Parathyroid adenoma (tissue), 2 donors: ENCODE results near the gene LRRC37A3.
"Not testable (repeated sequence)": the region's sequence is repeated elsewhere in the genome, so short reads cannot be mapped to it uniquely, and the experiment has no call there.

Source experiments
- H2AFZ ChIP-seq: fragments of 300-600 bp; sonication (generic); one replicate; pipeline ENCODE4 v1.7.0; 2017; ENCODE audit warnings: antibody characterized with exemption, mild to moderate bottlenecking
- H3K27ac ChIP-seq: fragments of 300-600 bp; sonication (generic); one replicate; pipeline ENCODE4 v1.7.0; 2017
- H3K27me3 ChIP-seq: fragments of 300-600 bp; sonication (generic); one replicate; pipeline ENCODE4 v1.7.0; 2017; ENCODE audit warnings: low read length; ENCODE audit not compliant: control insufficient read depth, insufficient read depth
- H3K36me3 ChIP-seq: fragments of 300-600 bp; sonication (generic); one replicate; pipeline ENCODE4 v1.7.0; 2017; ENCODE audit warnings: low read length; ENCODE audit not compliant: control insufficient read depth, insufficient read depth
- H3K4me1 ChIP-seq: fragments of 300-600 bp; sonication (generic); one replicate; pipeline ENCODE4 v1.7.0; 2017; ENCODE audit warnings: control low read depth
- H3K4me2 ChIP-seq: fragments of 300-600 bp; sonication (generic); one replicate; pipeline ENCODE4 v1.7.0; 2017; ENCODE audit warnings: low read length
- H3K4me3 ChIP-seq: fragments of 300-600 bp; sonication (generic); one replicate; pipeline ENCODE4 v1.7.0; 2017; ENCODE audit warnings: low read depth, low read length
- H3K79me2 ChIP-seq: fragments of 300-600 bp; sonication (generic); one replicate; pipeline ENCODE4 v1.7.0; 2017; ENCODE audit warnings: control low read depth
- H3K9ac ChIP-seq: fragments of 300-600 bp; sonication (generic); one replicate; pipeline ENCODE4 v1.7.0; 2017; ENCODE audit warnings: mild to moderate bottlenecking
- H3K9me3 ChIP-seq: fragments of 300-600 bp; sonication (generic); one replicate; pipeline ENCODE4 v1.7.0; 2017; ENCODE audit warnings: low read length; ENCODE audit not compliant: control insufficient read depth
- CTCF ChIP-seq: fragments of 300-600 bp; sonication (generic); IDR thresholded peaks from one replicate; pipeline ENCODE4 v1.7.0; 2017; ENCODE audit warnings: antibody characterized with exemption, mild to moderate bottlenecking
- donor health status: primary hyperparathyroidism.

The LRRC37A3 gene

GRCh38 chr17:64874210-64874609 lies 45.1 kb downstream of the LRRC37A3 start:
- H2AFZ ChIP-seq, H3K36me3 ChIP-seq, H3K4me2 ChIP-seq, H3K27me3 ChIP-seq, H3K9me3 ChIP-seq, H3K9ac ChIP-seq, H3K27ac ChIP-seq, H3K4me3 ChIP-seq, H3K4me1 ChIP-seq, H3K79me2 ChIP-seq: not testable (repeated sequence)

- H3K36me3 ChIP-seq, H3K27me3 ChIP-seq, H3K27ac ChIP-seq, H3K4me2 ChIP-seq, H3K9ac ChIP-seq, H3K9me3 ChIP-seq, H3K4me1 ChIP-seq, H3K4me3 ChIP-seq, H3K79me2 ChIP-seq: not testable (repeated sequence)
- peak; percentile 43 for TF ChIP-seq CTCF
- H2AFZ ChIP-seq, result peak overlapping the region; percentile 10
These were observed 71.5 kb downstream of the LRRC37A3 start for GRCh38 chr17:64847504-64848466.

- H3K79me2 ChIP-seq, H3K4me3 ChIP-seq, H3K9me3 ChIP-seq, H3K4me1 ChIP-seq, H3K9ac ChIP-seq, H3K27ac ChIP-seq, H3K27me3 ChIP-seq, H3K36me3 ChIP-seq, H2AFZ ChIP-seq, H3K4me2 ChIP-seq: not testable (repeated sequence)
These were observed 72.4 kb downstream of the LRRC37A3 start for GRCh38 chr17:64846892-64847291.

- not testable (repeated sequence) for H2AFZ ChIP-seq, H3K9me3 ChIP-seq, H3K4me1 ChIP-seq, H3K4me2 ChIP-seq, H3K79me2 ChIP-seq, H3K9ac ChIP-seq, H3K27ac ChIP-seq, H3K4me3 ChIP-seq, H3K36me3 ChIP-seq, H3K27me3 ChIP-seq
These were observed 75.4 kb downstream of the LRRC37A3 start for GRCh38 chr17:64843918-64844317.

GRCh38 chr17:64842900-64843299 lies 76.4 kb downstream of the LRRC37A3 start:
- not testable (repeated sequence) for H2AFZ ChIP-seq, H3K4me3 ChIP-seq, H3K4me2 ChIP-seq, H3K79me2 ChIP-seq, H3K9me3 ChIP-seq, H3K27me3 ChIP-seq, H3K9ac ChIP-seq, H3K36me3 ChIP-seq, H3K27ac ChIP-seq, H3K4me1 ChIP-seq

GRCh38 chr17:64840960-64841359 lies 78.3 kb downstream of the LRRC37A3 start:
- H2AFZ ChIP-seq, H3K4me3 ChIP-seq, H3K27me3 ChIP-seq, H3K4me2 ChIP-seq, H3K9me3 ChIP-seq, H3K36me3 ChIP-seq, H3K4me1 ChIP-seq, H3K9ac ChIP-seq, H3K79me2 ChIP-seq, H3K27ac ChIP-seq: not testable (repeated sequence)

GRCh38 chr17:64838513-64838912 lies 80.8 kb downstream of the LRRC37A3 start:
- H3K9ac ChIP-seq, H3K79me2 ChIP-seq, H3K4me3 ChIP-seq, H3K27ac ChIP-seq, H3K36me3 ChIP-seq, H3K4me1 ChIP-seq, H3K4me2 ChIP-seq, H2AFZ ChIP-seq, H3K27me3 ChIP-seq, H3K9me3 ChIP-seq: not testable (repeated sequence)

- not testable (repeated sequence) for H3K4me1 ChIP-seq, H3K27me3 ChIP-seq, H3K36me3 ChIP-seq, H3K79me2 ChIP-seq, H3K9me3 ChIP-seq
- Histone ChIP-seq H3K9ac (peak overlapping the region; percentile 46), H2AFZ (peak overlapping the region; percentile 91), H3K27ac (peak overlapping the region; percentile 60), H3K4me3 (peak overlapping the region; percentile 64), H3K4me2 (peak overlapping the region; percentile 75)
These were observed 82.1 kb downstream of the LRRC37A3 start for GRCh38 chr17:64837018-64837761.

- peak overlapping the region; percentile 91 for H2AFZ ChIP-seq
- H3K79me2 ChIP-seq, H3K9me3 ChIP-seq, H3K36me3 ChIP-seq, H3K4me1 ChIP-seq, H3K27me3 ChIP-seq: not testable (repeated sequence)
- H3K27ac ChIP-seq, result peak overlapping the region; percentile 60
- H3K4me2 ChIP-seq, result peak overlapping the region; percentile 75
- H3K4me3 ChIP-seq, result peak overlapping the region; percentile 64
- peak overlapping the region; percentile 46 for H3K9ac ChIP-seq
These were observed 82.7 kb downstream of the LRRC37A3 start for GRCh38 chr17:64836623-64837017.

- H3K36me3 ChIP-seq, H3K9ac ChIP-seq, H3K4me2 ChIP-seq, H3K27ac ChIP-seq, H3K9me3 ChIP-seq, H2AFZ ChIP-seq, H3K27me3 ChIP-seq, H3K79me2 ChIP-seq, H3K4me3 ChIP-seq, H3K4me1 ChIP-seq: not testable (repeated sequence)
These were observed 85.2 kb downstream of the LRRC37A3 start for GRCh38 chr17:64834060-64834459.
